NCI-H82 treated with DMSO at 0.1 percent for 48 hours (cell line): ENCODE results near the gene FBXL7.

ENCODE experiments used
- DNase-seq: peaks from one replicate; lab custom pipeline; 2025; ENCODE audit not compliant: unreplicated experiment; lab: John Stamatoyannopoulos, UW

Gene FBXL7

DNA sequence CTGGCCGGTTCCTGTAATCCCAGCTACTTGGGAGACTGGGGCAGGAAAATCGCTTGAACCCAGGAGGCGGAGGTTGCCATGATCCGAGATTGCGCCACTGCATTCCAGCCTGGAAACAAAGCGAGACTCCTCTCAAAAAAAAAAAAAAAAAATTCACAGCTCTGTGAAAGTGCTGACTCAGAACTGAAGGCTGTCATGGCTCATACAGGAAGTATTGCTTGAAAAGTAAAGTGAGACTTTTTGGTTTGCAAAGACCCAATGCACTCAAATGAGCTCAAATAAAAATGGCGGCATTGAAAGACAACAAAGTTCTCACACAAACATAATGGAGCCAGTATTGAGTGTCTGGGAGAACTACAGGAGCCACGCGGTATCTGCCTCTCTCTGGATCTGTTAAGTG is 202.1 kb downstream of the FBXL7 start:
- DNase-seq, result no peak

- DNase-seq, result no peak
Observed at GRCh38 chr5:15703901-15704300, 203.9 kb downstream of the FBXL7 start.

DNA sequence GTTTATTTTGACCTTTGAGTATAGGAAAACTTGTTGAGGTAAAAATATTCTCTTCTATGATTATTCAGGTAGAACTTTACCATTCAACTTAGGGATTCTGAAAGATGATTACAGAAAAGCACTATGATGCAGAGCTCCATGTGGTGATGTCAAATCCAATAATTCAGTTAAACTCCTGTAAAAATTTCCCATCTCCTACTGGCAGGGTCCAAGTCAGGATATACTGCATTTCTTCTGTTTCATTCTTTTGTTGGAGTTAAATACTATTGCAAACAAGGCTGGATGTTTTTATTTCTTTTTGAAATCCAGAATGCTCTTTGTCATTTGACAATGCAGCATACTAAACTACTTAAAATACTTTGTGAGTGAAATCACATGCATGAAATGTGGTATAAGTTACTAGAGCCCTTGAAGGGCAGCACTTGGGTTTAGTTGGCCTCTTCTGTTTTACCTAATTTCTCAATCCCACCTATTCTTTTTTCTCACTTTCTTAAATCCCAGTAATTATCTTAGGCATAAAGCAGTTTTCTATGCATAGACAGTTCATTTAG is 204.5 kb downstream of the FBXL7 start:
- no peak for DNase-seq

- DNase-seq, result no peak
Observed at GRCh38 chr5:15707631-15708030, 207.7 kb downstream of the FBXL7 start.

GRCh38 chr5:15711892-15712291 is 211.9 kb downstream of the FBXL7 start:
- DNase-seq, result no peak

DNA sequence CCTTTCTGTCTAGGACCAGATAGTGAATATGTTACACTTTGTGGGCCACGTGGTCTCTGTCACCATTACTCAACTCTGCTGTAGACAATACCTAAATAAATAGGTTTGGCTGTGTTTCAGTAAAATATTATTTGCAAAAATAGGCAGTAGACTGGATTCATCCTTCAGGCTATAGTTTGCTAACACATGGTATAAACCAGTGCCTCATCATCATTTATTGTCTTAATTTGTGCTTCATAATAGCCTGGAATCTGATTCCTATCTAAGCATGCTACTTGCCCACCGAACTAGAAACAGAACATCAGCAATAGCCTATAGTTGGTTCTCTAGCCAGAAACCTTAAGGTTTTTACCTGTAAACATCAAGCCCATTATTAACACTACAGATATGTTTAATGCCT is 215.6 kb downstream of the FBXL7 start:
- no peak for DNase-seq

- DNase-seq, result no peak
Observed at GRCh38 chr5:15715967-15716366, 216.0 kb downstream of the FBXL7 start.

- no peak for DNase-seq
Observed at GRCh38 chr5:15717001-15717400, 217.0 kb downstream of the FBXL7 start.

DNA sequence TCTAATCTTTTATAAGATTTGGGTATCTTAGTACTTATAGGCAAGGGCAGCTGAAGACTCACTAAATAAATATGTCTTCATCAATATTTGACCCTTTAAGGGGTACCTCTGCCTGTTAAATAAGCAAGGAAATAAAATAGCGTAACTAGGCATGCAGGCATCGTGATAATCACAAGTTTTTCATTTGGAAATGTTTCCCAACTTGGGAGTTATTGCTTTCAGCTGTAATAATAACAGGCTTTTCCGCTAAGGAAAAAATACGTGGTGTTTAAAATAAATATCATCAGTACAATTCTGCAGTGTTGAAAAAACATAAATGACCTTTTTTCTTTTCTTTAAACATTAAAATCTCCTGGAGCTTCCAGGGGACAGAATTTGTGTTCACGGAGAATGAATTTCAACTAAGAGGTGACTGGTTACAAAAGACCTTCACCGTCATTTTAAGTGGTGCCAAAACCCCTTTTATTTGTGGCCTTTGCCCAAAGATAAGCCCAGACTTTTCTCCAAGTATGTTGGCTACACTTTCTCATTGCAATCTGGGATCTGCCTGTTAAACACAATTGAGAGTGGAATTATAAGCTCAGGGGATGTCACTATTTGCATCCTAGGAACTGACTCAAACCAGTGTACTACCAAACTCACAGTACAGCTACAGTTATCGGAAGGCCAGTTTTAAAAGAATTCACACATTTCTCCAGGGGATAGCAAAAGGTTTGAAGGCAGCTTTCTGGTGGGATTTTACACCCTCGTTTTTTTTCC is 218.6 kb downstream of the FBXL7 start:
- DNase-seq, result peak; percentile 10

GRCh38 chr5:15719784-15720183 is 219.8 kb downstream of the FBXL7 start:
- DNase-seq, result no peak

DNA sequence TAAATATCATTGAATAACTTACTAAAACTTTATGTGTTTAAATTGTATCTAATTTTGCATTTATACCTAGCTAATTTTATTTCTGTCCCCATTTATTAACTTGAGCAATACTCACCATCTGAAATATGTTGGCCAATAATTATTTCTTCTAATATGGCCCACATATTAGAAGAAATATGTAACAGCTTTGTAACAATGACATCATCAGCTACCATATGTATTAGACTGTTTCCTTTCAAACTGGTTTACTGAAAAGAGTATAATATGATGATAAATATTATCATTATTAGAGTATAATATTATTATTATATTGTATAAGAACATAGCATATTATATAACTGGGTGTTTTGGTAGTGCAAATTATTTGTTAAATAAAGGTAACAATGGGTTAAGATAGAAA is 220.5 kb downstream of the FBXL7 start:
- DNase-seq, result no peak

DNA sequence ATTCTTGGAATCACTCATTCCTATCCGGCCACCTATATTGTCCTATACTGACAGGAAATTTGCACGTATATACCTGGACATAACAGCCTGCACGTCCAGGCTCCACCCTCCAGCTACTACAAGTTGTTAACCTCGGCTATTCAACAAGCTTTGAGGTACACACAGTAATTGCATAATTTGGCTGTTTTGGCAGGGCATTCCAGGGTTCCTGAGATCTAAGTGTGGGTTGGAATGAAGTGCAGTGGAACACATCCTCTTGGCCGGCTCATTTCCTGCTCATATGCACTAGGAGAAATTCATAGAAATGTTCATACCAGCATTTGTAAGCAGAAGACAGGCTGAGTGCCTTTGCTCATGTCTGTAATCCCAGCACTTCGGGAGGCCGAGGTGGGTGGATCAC is 222.3 kb downstream of the FBXL7 start:
- DNase-seq, result no peak

DNA sequence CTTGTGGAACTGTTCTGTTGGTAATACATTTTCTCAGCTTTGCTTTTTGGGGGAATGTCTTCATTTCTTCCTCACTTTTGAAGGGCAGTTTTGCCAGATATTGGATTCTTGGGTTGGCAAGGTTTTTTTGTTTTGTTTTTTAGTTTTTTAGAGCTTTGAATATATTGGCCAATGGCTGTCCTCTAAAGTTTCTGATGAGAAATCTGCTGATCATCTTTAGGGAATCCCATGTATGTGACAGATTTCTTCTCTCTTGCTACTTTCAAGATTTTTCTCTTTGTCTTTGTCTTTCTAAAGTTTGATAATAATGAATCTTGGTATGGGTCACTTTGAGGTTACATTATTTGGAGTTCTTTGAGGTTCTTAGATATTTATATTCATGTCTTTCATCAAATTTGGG is 227.4 kb downstream of the FBXL7 start:
- no peak for DNase-seq

DNA sequence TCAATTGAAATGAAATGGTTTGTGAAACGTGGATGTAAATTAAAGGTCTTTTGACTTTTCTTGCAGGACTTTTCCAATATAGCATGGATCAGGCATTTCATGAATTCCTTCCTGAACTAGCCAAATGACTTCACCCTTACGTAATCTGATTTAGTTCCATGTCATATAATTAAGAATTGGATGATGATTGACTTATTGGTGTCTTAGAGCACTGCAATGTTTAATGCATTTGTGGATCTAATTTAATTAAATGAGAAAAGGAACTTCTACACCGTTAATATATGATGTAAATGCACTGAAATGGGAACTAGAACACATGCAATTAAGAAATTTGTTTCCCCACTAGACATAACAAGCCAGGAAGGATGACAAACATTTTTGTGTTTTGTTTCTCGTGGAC is 228.8 kb downstream of the FBXL7 start:
- no peak for DNase-seq

DNA sequence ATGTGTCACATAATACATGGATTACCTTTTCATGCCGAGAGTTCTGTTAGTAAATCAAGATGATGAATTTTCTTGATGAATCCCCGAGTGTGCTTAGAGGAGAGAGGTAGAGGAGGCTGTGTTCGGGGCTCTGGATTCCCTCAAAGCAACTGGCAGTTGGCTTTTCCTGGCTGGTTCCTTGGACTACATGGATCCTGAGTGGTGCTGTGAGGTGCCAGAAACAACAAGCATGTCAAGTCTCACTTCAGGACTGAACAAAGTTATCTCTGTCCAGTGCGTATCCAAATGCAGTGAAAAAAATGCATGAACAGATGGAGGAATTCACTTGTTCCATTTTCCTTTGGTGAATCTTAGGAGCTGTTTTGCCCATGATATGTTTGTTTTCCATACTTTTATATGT is 231.7 kb downstream of the FBXL7 start:
- no peak for DNase-seq

DNA sequence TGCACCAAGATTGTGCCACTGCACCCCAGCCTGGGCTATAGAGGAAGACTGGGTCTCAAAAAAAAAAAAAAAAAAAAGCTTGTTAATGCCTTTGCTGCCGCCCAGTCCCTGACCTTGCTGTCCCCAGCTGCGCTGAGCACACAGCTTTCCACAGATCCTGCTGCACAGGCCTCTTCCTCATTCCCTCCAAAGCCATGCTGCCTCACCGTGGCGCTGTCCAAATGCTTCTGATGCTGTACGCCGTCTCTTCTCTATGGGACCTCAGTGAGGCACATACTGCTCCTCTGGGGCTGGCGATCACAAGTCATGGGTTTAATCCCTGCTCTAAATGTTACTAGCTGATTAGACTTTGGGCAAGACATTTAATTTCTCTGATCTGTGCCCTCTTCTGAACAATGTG is 234.1 kb downstream of the FBXL7 start:
- no peak for DNase-seq

DNA sequence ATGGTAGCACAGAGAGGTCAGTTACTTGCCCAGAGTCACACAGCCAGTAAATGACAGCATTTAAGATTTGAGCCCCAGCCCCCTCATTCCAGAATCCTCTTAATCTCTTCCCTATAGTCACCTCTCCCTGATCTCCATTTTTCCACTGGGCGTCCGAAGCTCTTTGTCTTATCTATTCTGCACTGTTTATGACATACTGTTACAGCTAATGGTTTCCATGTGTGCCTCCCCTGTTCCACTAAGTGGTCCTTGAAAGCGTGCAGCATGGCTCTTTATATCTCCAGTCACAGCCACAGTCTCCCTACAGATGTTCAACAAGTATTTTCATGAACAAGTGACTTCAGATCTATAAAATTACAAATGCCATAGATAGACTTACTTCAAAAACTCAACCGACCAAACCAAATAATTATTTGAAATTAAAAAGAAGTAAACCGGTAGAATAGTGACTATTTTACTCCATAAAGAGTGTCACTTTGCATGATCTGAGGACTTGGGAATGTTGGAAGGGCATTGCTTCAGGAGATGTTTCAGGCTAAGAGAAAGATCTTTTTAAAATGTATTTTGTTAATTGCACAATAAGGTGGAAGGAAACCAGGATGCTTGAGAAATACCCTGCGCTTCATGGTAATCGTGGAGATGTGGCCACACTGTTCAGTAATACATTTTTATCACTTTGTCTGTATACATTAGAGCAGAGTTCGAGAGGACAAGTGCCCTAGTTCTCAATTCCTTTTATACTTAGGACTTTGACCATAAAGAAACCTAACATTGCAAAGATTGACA is 237.2 kb downstream of the FBXL7 start:
- no peak for DNase-seq

GRCh38 chr5:15737871-15738664 is 238.1 kb downstream of the FBXL7 start:
- DNase-seq, result no peak

GRCh38 chr5:15740383-15740782 is 240.4 kb downstream of the FBXL7 start:
- no peak for DNase-seq

DNA sequence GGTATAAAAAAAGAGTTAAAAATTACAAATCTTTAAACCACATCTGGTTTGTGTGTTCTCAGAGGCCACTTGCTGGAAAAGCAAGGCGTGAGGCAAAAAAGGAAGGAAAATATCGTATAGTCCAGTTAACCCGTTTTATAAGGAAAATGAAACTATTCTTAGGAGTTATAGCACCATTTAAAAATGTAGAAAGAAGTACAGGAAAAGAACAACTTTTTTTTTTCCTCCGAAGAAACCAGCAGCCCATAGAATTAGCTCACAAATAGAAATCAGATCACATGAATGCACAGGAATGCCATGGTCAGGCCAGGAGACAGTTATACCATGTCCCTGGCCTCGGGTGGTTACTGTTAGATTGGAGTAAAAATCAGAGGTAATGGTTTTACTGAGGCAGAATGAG is 241.6 kb downstream of the FBXL7 start:
- DNase-seq, result no peak

DNA sequence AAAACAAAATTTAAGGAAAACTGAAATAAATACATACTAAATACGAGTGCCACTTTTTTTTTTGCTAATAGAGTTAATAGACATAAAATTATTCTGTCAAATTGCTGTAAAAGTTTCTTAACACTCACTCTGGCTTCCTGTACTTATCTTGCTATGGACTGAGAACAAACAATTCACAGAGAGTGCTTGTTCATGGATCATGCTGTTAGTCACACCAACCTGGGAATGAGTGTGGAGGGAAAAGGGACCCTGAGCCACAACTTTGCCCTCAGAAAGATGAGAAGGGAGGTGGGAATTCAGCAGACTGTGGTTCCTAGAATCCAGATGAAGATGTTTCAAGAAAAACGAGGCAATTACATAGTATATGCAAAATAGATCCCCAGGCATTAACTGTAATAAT is 246.9 kb downstream of the FBXL7 start:
- no peak for DNase-seq

DNA sequence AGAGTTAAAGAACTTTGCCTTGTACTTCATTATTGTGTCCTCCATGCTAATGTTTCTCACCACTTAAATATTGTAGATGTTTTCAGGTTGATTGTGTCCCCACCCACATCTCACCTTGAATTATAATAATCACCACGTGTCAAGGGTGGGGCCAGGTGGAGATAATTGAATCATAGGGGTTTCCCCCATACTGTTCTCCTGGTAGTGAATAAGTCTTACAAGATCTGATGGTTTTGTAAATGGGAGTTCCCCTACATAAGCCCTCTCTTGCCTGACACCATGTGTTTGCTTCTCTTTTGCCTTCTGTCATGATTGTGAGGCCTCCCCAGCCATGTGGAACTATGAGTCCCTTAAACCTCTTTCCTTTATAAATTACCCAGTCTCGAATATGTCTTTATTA is 248.3 kb downstream of the FBXL7 start:
- DNase-seq, result no peak
